IMR-90 (cell line): ENCODE measurements around the gene DTD1. TPM values are rescaled to one million over a fixed set of nuclear protein-coding genes. Genes with fewer than 3 reads are reported as not detected.

Experiments
- ATAC-seq: fragments of 200-7000 bp; cut with Tn5 transposase; 2 replicates; pipeline ENCODE4 v1.9.1; 2020; ENCODE audit warnings: low read depth, mild to moderate bottlenecking, moderate library complexity
- BruUV-seq: library from RNA; stranded (reverse); fragments of 400-500 nt; replicated peaks from 2 replicates; lab custom pipeline; 2021; lab: Mats Ljungman, UMichigan
- CTCF ChIA-PET: fragments of 300-600 bp; formaldehyde crosslinking; extraction: SDS; loops from one replicate; lab custom pipeline; 2021; ENCODE audit warnings: antibody characterized with exemption; lab: Yijun Ruan, JAX
- POLR2A ChIA-PET: fragments of 300-600 bp; sonication (Branson Sonifier 250); formaldehyde crosslinking; loops from one replicate; lab custom pipeline; 2022; ENCODE audit warnings: antibody characterized with exemption; ENCODE audit not compliant: unreplicated experiment; lab: Charles Lee
- DNase-seq: peaks from one replicate; pipeline ENCODE4 v3.0.0; 2013
- H2AFZ ChIP-seq: replicated peaks from 2 replicates; pipeline ENCODE3; 2013; ENCODE audit warnings: low read length, mild to moderate bottlenecking; ENCODE audit not compliant: poor library complexity
- H2AK5ac ChIP-seq: 2 replicates; pipeline ENCODE4 v1.6.1; 2013; ENCODE audit warnings: low read depth, low read length, inconsistent platforms
- H2AK9ac ChIP-seq: replicated peaks from 2 replicates; pipeline ENCODE3; 2013; ENCODE audit warnings: mild to moderate bottlenecking, low read depth, low read length, moderate library complexity; ENCODE audit not compliant: poor library complexity
- H2BK120ac ChIP-seq: 2 replicates; pipeline ENCODE4 v1.6.1; 2013; ENCODE audit warnings: low read depth, low read length, inconsistent platforms
- H2BK15ac ChIP-seq: 3 replicates; pipeline ENCODE4 v1.6.1; 2013; ENCODE audit warnings: low read depth, low read length, inconsistent platforms
- H2BK20ac ChIP-seq: 2 replicates; pipeline ENCODE4 v1.6.1; 2013; ENCODE audit warnings: low read depth, mild to moderate bottlenecking, inconsistent platforms, low read length, moderate library complexity
- H2BK5ac ChIP-seq: 2 replicates; pipeline ENCODE4 v1.6.1; 2013; ENCODE audit warnings: mild to moderate bottlenecking, low read depth, low read length, inconsistent platforms; ENCODE audit not compliant: poor library complexity, severe bottlenecking
- H3K14ac ChIP-seq: replicated peaks from 2 replicates; pipeline ENCODE4 v1.6.1; 2013; ENCODE audit warnings: low read depth, low read length, inconsistent platforms
- H3K18ac ChIP-seq: 2 replicates; pipeline ENCODE4 v1.6.1; 2013; ENCODE audit warnings: low read depth, low read length, control low read depth
- H3K23ac ChIP-seq: 2 replicates; pipeline ENCODE4 v1.6.1; 2013; ENCODE audit warnings: low read depth, low read length, inconsistent platforms
- H3K27ac ChIP-seq: 2 replicates; pipeline ENCODE4 v1.5.1; 2013; ENCODE audit warnings: mild to moderate bottlenecking, control low read depth, low read length; ENCODE audit not compliant: insufficient read depth
- H3K27me3 ChIP-seq: 2 replicates; pipeline ENCODE4 v1.6.1; 2013; ENCODE audit warnings: low read length; ENCODE audit not compliant: control insufficient read depth, insufficient read depth
- H3K36me3 ChIP-seq: 2 replicates; pipeline ENCODE4 v1.6.1; 2013; ENCODE audit warnings: low read length, mixed read lengths; ENCODE audit not compliant: control insufficient read depth, insufficient read depth
- H3K4ac ChIP-seq: 2 replicates; pipeline ENCODE4 v1.6.1; 2013; ENCODE audit warnings: low read depth, low read length, inconsistent platforms
- H3K4me1 ChIP-seq: 2 replicates; pipeline ENCODE4 v1.6.1; 2013; ENCODE audit warnings: low read length, mixed read lengths; ENCODE audit not compliant: control insufficient read depth, insufficient read depth
- H3K4me2 ChIP-seq: 2 replicates; pipeline ENCODE4 v1.6.1; 2013; ENCODE audit warnings: low read depth, mild to moderate bottlenecking, control low read depth, low read length, moderate library complexity
- H3K4me3 ChIP-seq: 2 replicates; pipeline ENCODE4 v1.5.1; 2013; ENCODE audit warnings: low read depth, mild to moderate bottlenecking, control low read depth, low read length, moderate library complexity; ENCODE audit not compliant: insufficient read depth
- H3K56ac ChIP-seq: 2 replicates; pipeline ENCODE4 v1.6.1; 2013; ENCODE audit warnings: low read length, inconsistent platforms; ENCODE audit not compliant: insufficient read depth; ENCODE audit errors: extremely low read depth
- H3K79me1 ChIP-seq, 2 experiments: 2 replicates each; pipeline ENCODE4 v1.6.1; 2013; ENCODE audit warnings: low read length in 2 of 2, inconsistent platforms in 1 of 2, low read depth in 1 of 2
- H3K9ac ChIP-seq: 2 replicates; pipeline ENCODE4 v1.6.1; 2013; ENCODE audit warnings: low read depth, low read length, control low read depth
- H3K9me1 ChIP-seq: 2 replicates; pipeline ENCODE4 v1.6.1; 2013; ENCODE audit warnings: low read length, inconsistent platforms; ENCODE audit not compliant: insufficient read depth
- H3K9me3 ChIP-seq: 2 replicates; pipeline ENCODE4 v1.6.1; 2013; ENCODE audit warnings: low read length; ENCODE audit not compliant: control insufficient read depth, insufficient read depth
- H4K20me1 ChIP-seq: 2 replicates; pipeline ENCODE4 v1.6.1; 2013; ENCODE audit warnings: low read length, inconsistent platforms; ENCODE audit not compliant: insufficient read depth
- H4K5ac ChIP-seq: 2 replicates; pipeline ENCODE4 v1.6.1; 2013; ENCODE audit warnings: mild to moderate bottlenecking, low read depth, low read length, control low read depth
- H4K8ac ChIP-seq, 2 experiments: 2 replicates each; pipeline ENCODE4 v1.6.1; 2013; ENCODE audit warnings: low read depth in 2 of 2, low read length in 2 of 2, control low read depth in 1 of 2, inconsistent platforms in 1 of 2
- H4K91ac ChIP-seq: 2 replicates; pipeline ENCODE4 v1.6.1; 2013; ENCODE audit warnings: low read depth, low read length, inconsistent platforms; ENCODE audit not compliant: insufficient read depth
- CEBPB ChIP-seq: IDR thresholded peaks from 2 replicates; pipeline ENCODE4 v1.6.1; 2012; ENCODE audit warnings: low read depth, low read length, improper control_type of control experiment
- FOS ChIP-seq: fragments of 150-350 bp; IDR thresholded peaks from 2 replicates; pipeline ENCODE4 v1.6.1; 2016; ENCODE audit warnings: low read depth, low read length
- WGBS, 2 experiments: methylation state at CpG; one replicate each; pipeline versions ENCODE4 v1.1.5 to v1.1.7; 2013; ENCODE audit warnings: missing lambda C conversion rate in 2 of 2; ENCODE audit not compliant: insufficient read length in 1 of 2; ENCODE audit errors: extremely low coverage in 2 of 2; 5-methylcytosine and 5-hydroxymethylcytosine counted together
- dilution Hi-C: fragments of 300-500 bp; cut with HindIII; formaldehyde crosslinking; loops from one replicate; pipeline ENCODE4 v1.14.3; 2018; ENCODE audit warnings: low sequenced_read_pairs; ENCODE audit not compliant: unreplicated experiment
- in situ Hi-C: fragments of 300-500 bp; cut with MboI; formaldehyde crosslinking; loops from 3 replicates; pipeline ENCODE4 v1.14.3; 2019; ENCODE audit warnings: low sequenced_read_pairs, inconsistent platforms, mixed read lengths
- intact Hi-C: fragments of 100-400 bp; cut with micrococcal nuclease; formaldehyde crosslinking; loops from 2 replicates; pipeline ENCODE4 v1.10.0; 2022
- polyA plus RNA-seq, 3 experiments: library from polyadenylated mRNA; depleted of rRNA; stranded (reverse); fragments of >200 nt; gene quantifications; 2 replicates each; pipeline ENCODE4 v1.2.3, GENCODE V29; 2012; ENCODE audit warnings: low replicate concordance in 1 of 3
- total RNA-seq: library from RNA; depleted of rRNA; stranded (reverse); fragments of >200 nt; gene quantifications from 2 replicates; pipeline ENCODE4 v1.2.3, GENCODE V29; 2012

DTD1 gene
- total and polyA plus RNA-seq, 2 of the 4 experiments (the other 2 are of a cell fraction) = 73.1 to 101 TPM

DNA sequence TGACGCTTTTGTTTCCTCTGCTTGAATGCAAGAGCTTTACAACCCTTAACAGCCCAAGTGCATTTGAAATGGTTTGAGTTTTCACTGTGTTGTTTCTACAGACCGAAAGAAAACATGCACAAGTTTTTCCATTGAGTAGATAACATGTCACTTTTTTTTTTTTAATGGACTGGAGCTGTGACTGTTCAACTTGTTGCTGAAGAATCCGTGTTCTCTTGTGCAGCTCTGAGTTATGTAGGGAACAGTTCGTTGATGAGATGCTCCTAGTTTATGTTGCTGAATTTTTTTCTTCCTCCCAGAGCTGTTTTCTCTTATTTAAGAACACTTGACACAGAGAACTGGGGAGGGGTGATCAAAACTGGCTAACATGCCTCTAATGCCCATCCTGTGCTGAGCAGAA is 89.3 kb downstream of the DTD1 start:
- no peak for TF ChIP-seq CEBPB
- no peak for TF ChIP-seq FOS
- Histone ChIP-seq H4K8ac (no peak overlapping the region), H3K36me3 (no peaks in the 10 kb centered on the region), H3K9me1 (peaks cover 3% of the 10 kb centered on the region; the same call in 1 of the 2 replicates), H4K20me1 (no peaks in the 10 kb centered on the region; the same call in 1 of the 2 replicates), H3K56ac (no peak overlapping the region), H3K14ac (no peak overlapping the region), H3K27me3 (no peaks in the 10 kb centered on the region), H2BK120ac (no peak overlapping the region), H4K5ac (no peak overlapping the region), H2BK15ac (no peak overlapping the region), H3K4me1 (no peaks in the 10 kb centered on the region), H4K91ac (no peak overlapping the region), H3K79me1 (peaks cover 5 to 6% of the 10 kb centered on the region in 2 experiments; a peak in 3 of 4 replicates), H3K4ac (no peak overlapping the region), H2AK9ac (no peak overlapping the region), H2BK5ac (no peak overlapping the region), H3K4me3 (no peak overlapping the region), H3K9ac (no peak overlapping the region), H3K9me3 (no peaks in the 10 kb centered on the region), H3K23ac (no peak overlapping the region), H3K4me2 (no peak overlapping the region), H2BK20ac (no peak overlapping the region), H3K27ac (no peak overlapping the region), H2AK5ac (no peak overlapping the region), H3K18ac (no peak overlapping the region), H2AFZ (no peak overlapping the region)
- POLR2A ChIA-PET = no interaction called here
- intact Hi-C loops (no loop called here), in situ Hi-C loops (no loop called here), dilution Hi-C loops (no loop called here)
- DNase-seq (no peak), ATAC-seq (no peak)
- CTCF ChIA-PET = interaction anchor here (0.7 kb wide), 1 partner anchor 1361 kb away, joined by 6 read pairs; no protein-coding TSS in a partner anchor
- no TSS peak for BruUV-seq
- 83% methylated on average over 1 of the region's 4 CpGs; no CpG with 5 or more reads in 1 of the 2 experiments for WGBS, 2 experiments
